T-helper 2 cell (primary cell): ENCODE data around the gene NGRN.
"Not testable (repeated sequence)": the region's sequence is repeated elsewhere in the genome, so short reads cannot be mapped to it uniquely, and the experiment has no call there.

ENCODE experiments used
- DNase-seq, 5 experiments: peaks; one replicate each; pipeline versions ENCODE4 v3.0.0 to v3.0.0-alpha.2; 2012 to 2022

NGRN gene

GRCh38 chr15:90286678-90287077, 21.2 kb downstream of the NGRN start:
- DNase-seq: peak in 2 of 5 experiments; percentile 25 to 71

GRCh38 chr15:90287101-90287500, 21.6 kb downstream of the NGRN start:
- no peak for DNase-seq

- DNase-seq: no peak
Measured at GRCh38 chr15:90287946-90288345, 22.5 kb downstream of the NGRN start.

GRCh38 chr15:90291679-90292356, 26.3 kb downstream of the NGRN start:
- peak in 1 of 5 experiments; percentile 51 for DNase-seq

GRCh38 chr15:90293040-90293810, 27.8 kb downstream of the NGRN start:
- DNase-seq: peak; percentile 20 to 79 (median 54)

- DNase-seq: no peak
Measured at GRCh38 chr15:90294159-90294558, 28.7 kb downstream of the NGRN start.

GRCh38 chr15:90294601-90295269, 29.3 kb downstream of the NGRN start:
- DNase-seq: no peak

- no peak for DNase-seq
Measured at GRCh38 chr15:90295270-90295648, 29.8 kb downstream of the NGRN start.

GRCh38 chr15:90296316-90296884, 30.9 kb downstream of the NGRN start:
- DNase-seq: not testable (repeated sequence)

- DNase-seq: peak in 1 of 5 experiments; percentile 62
Measured at GRCh38 chr15:90297021-90297420, 31.5 kb downstream of the NGRN start.

GRCh38 chr15:90300541-90300940, 35.1 kb downstream of the NGRN start:
- no peak for DNase-seq

GRCh38 chr15:90300988-90301706, 35.7 kb downstream of the NGRN start:
- peak; percentile 31 to 67 (median 43) for DNase-seq

- no peak for DNase-seq
Measured at GRCh38 chr15:90301707-90302300, 36.3 kb downstream of the NGRN start.

GRCh38 chr15:90305355-90305754, 39.9 kb downstream of the NGRN start:
- DNase-seq: not testable (repeated sequence)

- DNase-seq: peak in 1 of 5 experiments; percentile 45
Measured at GRCh38 chr15:90305932-90306331, 40.5 kb downstream of the NGRN start.

GRCh38 chr15:90306560-90306959, 41.1 kb downstream of the NGRN start:
- peak in 1 of 5 experiments; percentile 79 for DNase-seq

GRCh38 chr15:90307661-90308060, 42.2 kb downstream of the NGRN start:
- no peak for DNase-seq

GRCh38 chr15:90309020-90309419, 43.5 kb downstream of the NGRN start:
- no peak for DNase-seq

GRCh38 chr15:90315278-90315982, 50.0 kb downstream of the NGRN start:
- DNase-seq: no peak

- no peak for DNase-seq
Measured at GRCh38 chr15:90316139-90316538, 50.7 kb downstream of the NGRN start.

GRCh38 chr15:90318591-90318990, 53.1 kb downstream of the NGRN start:
- DNase-seq: no peak
